A673 (cell line): ENCODE results near the gene ADGRL3. TPM values are rescaled to one million over a fixed set of nuclear protein-coding genes. Genes with fewer than 3 reads are reported as not detected.

Experiments
- BruUV-seq: library from RNA; stranded (reverse); fragments of 400-500 nt; replicated peaks from 2 replicates; lab custom pipeline; 2021; lab: Mats Ljungman, UMichigan
- CTCF ChIA-PET: fragments of 300-600 bp; sonication (Branson Sonifier 250); formaldehyde crosslinking; loops from one replicate; lab custom pipeline; 2022; ENCODE audit warnings: antibody characterized with exemption; lab: Charles Lee
- POLR2A ChIA-PET: fragments of 300-600 bp; sonication (Branson Sonifier 250); formaldehyde crosslinking; loops from one replicate; lab custom pipeline; 2022; ENCODE audit warnings: antibody characterized with exemption; ENCODE audit not compliant: low non-redundant PET; lab: Charles Lee
- DNase-seq: peaks from one replicate; pipeline ENCODE4 v3.0.0-alpha.2; 2015; ENCODE audit warnings: low spot score
- H3K27ac ChIP-seq: fragments of 200-600 bp; sonication (generic); 2 replicates; pipeline ENCODE4 v1.5.1; 2016; ENCODE audit warnings: mixed run types, low read depth, mild to moderate bottlenecking, mixed read lengths, antibody characterized with exemption, low read length; ENCODE audit not compliant: poor library complexity, severe bottlenecking
- H3K27me3 ChIP-seq: fragments of 200-600 bp; sonication (generic); replicated peaks from 2 replicates; pipeline ENCODE4 v1.6.1; 2017; ENCODE audit warnings: mixed run types, low read depth, mild to moderate bottlenecking, mixed read lengths, antibody characterized with exemption, low read length; ENCODE audit not compliant: insufficient read depth, poor library complexity
- H3K36me3 ChIP-seq: fragments of 200-600 bp; sonication (generic); 2 replicates; pipeline ENCODE4 v1.6.1; 2016; ENCODE audit warnings: mixed run types, mild to moderate bottlenecking, mixed read lengths, antibody characterized with exemption, low read length; ENCODE audit not compliant: insufficient read depth, poor library complexity, severe bottlenecking
- H3K4me1 ChIP-seq: fragments of 200-600 bp; sonication (generic); 2 replicates; pipeline ENCODE4 v1.6.1; 2017; ENCODE audit warnings: mixed run types, mild to moderate bottlenecking, mixed read lengths, antibody characterized with exemption, low read length; ENCODE audit not compliant: insufficient read depth, poor library complexity, severe bottlenecking
- H3K4me3 ChIP-seq: fragments of 200-600 bp; sonication (generic); 2 replicates; pipeline ENCODE4 v1.5.1; 2016; ENCODE audit warnings: low read depth, mixed run types, mild to moderate bottlenecking, mixed read lengths, low read length; ENCODE audit not compliant: poor library complexity, severe bottlenecking
- H3K9me3 ChIP-seq: fragments of 200-600 bp; sonication (generic); 2 replicates; pipeline ENCODE4 v1.6.1; 2016; ENCODE audit warnings: mixed run types, low read depth, mild to moderate bottlenecking, mixed read lengths, antibody characterized with exemption, low read length; ENCODE audit not compliant: poor library complexity, severe bottlenecking
- CTCF ChIP-seq: fragments of 300-800, 200-600 bp; sonication (generic); conservative IDR thresholded peaks from 2 replicates; pipeline ENCODE4 v1.5.1; 2017; ENCODE audit warnings: low read depth, mild to moderate bottlenecking, antibody characterized with exemption, low read length, moderate library complexity, mixed read lengths
- EZH2 ChIP-seq: fragments of 200-600 bp; sonication (generic); IDR thresholded peaks from 2 replicates; pipeline ENCODE4 v1.6.1; 2017; ENCODE audit warnings: borderline replicate concordance, low read depth, mild to moderate bottlenecking, mixed read lengths, antibody characterized with exemption, low read length; ENCODE audit not compliant: poor library complexity, severe bottlenecking
- intact Hi-C: fragments of 100-400 bp; cut with micrococcal nuclease; formaldehyde crosslinking; loops from one replicate; pipeline ENCODE4 v1.10.0; 2022; ENCODE audit not compliant: unreplicated experiment
- total RNA-seq: library from RNA; stranded (reverse); gene quantifications from 2 replicates; pipeline ENCODE4 v1.2.3, GENCODE V29; 2021

The ADGRL3 gene
- total RNA-seq, 1 experiment from 2014 or later, result not detected

- no TSS peak for BruUV-seq
- no peaks in the 10 kb centered on the region for H3K27me3 ChIP-seq
- CTCF ChIA-PET, result no interaction called here
- no peaks in the 10 kb centered on the region for H3K36me3 ChIP-seq
- no peak for TF ChIP-seq EZH2
- TF ChIP-seq CTCF, result no peak
- DNase-seq, result no peak
- H3K27ac ChIP-seq, result no peak overlapping the region
- no peaks in the 10 kb centered on the region for H3K4me1 ChIP-seq
- intact Hi-C loops, result no loop called here
- POLR2A ChIA-PET, result no interaction called here
- no peak overlapping the region for H3K4me3 ChIP-seq
- no peaks in the 10 kb centered on the region for H3K9me3 ChIP-seq
These were observed 327.8 kb downstream of the ADGRL3 start for GRCh38 chr4:61527888-61528287.

DNA sequence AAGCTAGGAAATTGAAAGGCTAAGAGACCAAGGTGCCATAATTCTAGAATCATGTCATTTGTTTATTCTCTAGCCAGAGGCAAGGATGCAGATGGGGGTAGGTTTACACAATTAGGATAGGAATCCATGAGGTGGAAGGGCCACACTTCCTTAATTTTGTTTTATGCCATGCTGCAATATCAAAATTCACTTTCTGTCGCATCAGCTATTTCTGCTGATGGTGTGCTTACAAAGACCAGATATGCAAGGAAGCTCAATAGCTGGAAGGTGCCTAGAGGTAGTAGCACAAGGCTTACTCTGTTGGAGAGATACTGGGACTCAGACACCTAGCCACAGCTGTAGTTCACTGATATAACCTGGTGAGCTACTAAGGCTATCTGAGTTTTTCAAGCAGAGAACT, 328.5 kb downstream of the ADGRL3 start:
- no peak for DNase-seq
- H3K27me3 ChIP-seq, result no peaks in the 10 kb centered on the region
- no peak for TF ChIP-seq CTCF
- TF ChIP-seq EZH2, result no peak
- H3K4me1 ChIP-seq, result no peaks in the 10 kb centered on the region
- H3K27ac ChIP-seq, result no peak overlapping the region
- ChIA-PET CTCF (no interaction called here), POLR2A (no interaction called here)
- no peaks in the 10 kb centered on the region for H3K36me3 ChIP-seq
- no peaks in the 10 kb centered on the region for H3K9me3 ChIP-seq
- intact Hi-C loops, result no loop called here
- no peak overlapping the region for H3K4me3 ChIP-seq
- no TSS peak for BruUV-seq

DNA sequence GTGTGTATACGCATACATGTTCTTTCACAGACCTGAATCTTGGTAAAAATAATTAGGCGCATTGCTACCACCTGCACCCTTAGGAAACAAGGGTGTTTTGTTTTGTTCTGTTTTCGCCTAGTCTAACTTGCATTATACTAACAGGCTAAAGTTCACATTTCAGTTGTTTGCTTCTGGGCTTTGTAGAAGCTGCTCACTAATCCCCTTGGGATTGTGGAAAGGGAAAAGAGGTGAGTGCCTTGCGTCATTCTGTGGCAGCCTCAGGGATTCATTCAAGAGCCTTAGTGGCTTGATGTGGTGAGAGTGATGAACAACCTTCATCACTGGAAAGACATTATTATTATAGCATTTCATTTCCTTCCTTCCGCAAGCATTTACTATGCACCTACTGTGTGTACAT, 331.1 kb downstream of the ADGRL3 start:
- no peak overlapping the region for H3K4me3 ChIP-seq
- ChIA-PET CTCF (no interaction called here), POLR2A (no interaction called here)
- no peaks in the 10 kb centered on the region for H3K27me3 ChIP-seq
- H3K36me3 ChIP-seq, result no peaks in the 10 kb centered on the region
- no peak overlapping the region for H3K27ac ChIP-seq
- BruUV-seq, result no TSS peak
- no peaks in the 10 kb centered on the region for H3K9me3 ChIP-seq
- intact Hi-C loops, result no loop called here
- TF ChIP-seq EZH2, result no peak
- DNase-seq, result no peak
- no peaks in the 10 kb centered on the region for H3K4me1 ChIP-seq

DNA sequence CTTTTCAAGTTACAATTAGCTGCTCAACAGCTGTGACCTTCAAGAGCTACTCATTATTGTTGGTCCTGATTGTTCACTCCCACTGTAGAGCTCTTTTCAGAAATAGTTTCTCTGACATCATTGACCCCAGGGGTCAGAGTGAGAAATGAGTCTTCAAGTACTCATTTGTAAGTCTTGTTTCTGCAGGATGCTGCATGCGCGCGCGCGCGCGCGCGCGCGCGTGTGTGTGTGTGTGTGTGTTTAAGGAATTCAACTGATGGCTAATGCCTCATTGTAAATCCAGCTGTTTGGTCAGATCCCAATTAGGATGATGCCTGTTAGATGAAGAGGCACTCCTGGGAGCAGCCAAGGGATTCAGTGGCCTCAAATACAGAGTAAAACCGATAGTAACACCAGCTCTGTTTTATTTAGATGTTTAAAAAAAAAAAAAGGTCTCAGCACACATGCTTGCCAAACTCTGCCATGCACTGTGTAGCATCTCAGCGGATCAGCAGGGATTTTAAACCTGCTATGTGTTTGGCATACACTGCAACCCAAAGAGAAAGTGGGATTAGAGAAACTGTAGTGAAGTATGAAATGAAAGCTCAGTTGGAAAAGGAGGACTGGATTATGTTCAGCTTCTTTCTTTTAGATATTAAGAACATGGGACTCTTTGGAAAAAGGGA, 332.3 kb downstream of the ADGRL3 start:
- H3K4me1 ChIP-seq, result no peaks in the 10 kb centered on the region
- BruUV-seq, result no TSS peak
- H3K36me3 ChIP-seq, result no peaks in the 10 kb centered on the region
- H3K4me3 ChIP-seq, result no peak overlapping the region
- intact Hi-C loops, result no loop called here
- CTCF ChIA-PET, result no interaction called here
- POLR2A ChIA-PET, result no interaction called here
- no peak for DNase-seq
- TF ChIP-seq CTCF (no peak), EZH2 (no peak)
- H3K9me3 ChIP-seq, result no peaks in the 10 kb centered on the region
- no peaks in the 10 kb centered on the region for H3K27me3 ChIP-seq
- no peak overlapping the region for H3K27ac ChIP-seq
